ENCODE measurements around the gene PTGES3.
A peak's percentile ranks its signal among the peaks of the same experiment; 100 is the strongest.
"Not testable (repeated sequence)": the region's sequence is repeated elsewhere in the genome, so short reads cannot be mapped to it uniquely, and the experiment has no call there.

The PTGES3 gene

GRCh38 chr12:56704522-56704921 lies 16.4 kb upstream of the PTGES3 start:
- not testable (repeated sequence) for DNase-seq

GRCh38 chr12:56699020-56699661 lies 11.1 kb upstream of the PTGES3 start:
- DNase-seq, result no peak

GRCh38 chr12:56695327-56696101 lies 7.4 kb upstream of the PTGES3 start:
- DNase-seq, result no peak

- DNase-seq, result no peak
Measured at GRCh38 chr12:56694161-56694560, 6.1 kb upstream of the PTGES3 start.

GRCh38 chr12:56688846-56689109 lies 694 bp upstream of the PTGES3 start:
- no peak for DNase-seq

- DNase-seq, result peak; percentile 48 to 66
Measured at GRCh38 chr12:56687223-56688128, 608 bp downstream of the PTGES3 start.

- DNase-seq, result no peak
Measured at GRCh38 chr12:56684745-56685359, 3.2 kb downstream of the PTGES3 start.

- DNase-seq, result no peak
Measured at GRCh38 chr12:56682323-56682722, 5.8 kb downstream of the PTGES3 start.

GRCh38 chr12:56679883-56680575 lies 8.1 kb downstream of the PTGES3 start:
- DNase-seq, result no peak

GRCh38 chr12:56678852-56679251 lies 9.2 kb downstream of the PTGES3 start:
- no peak for DNase-seq

GRCh38 chr12:56677680-56678079 lies 10.4 kb downstream of the PTGES3 start:
- no peak for DNase-seq

- no peak for DNase-seq
Measured at GRCh38 chr12:56676851-56677580, 11.1 kb downstream of the PTGES3 start.

- DNase-seq, result no peak
Measured at GRCh38 chr12:56671608-56672007, 16.5 kb downstream of the PTGES3 start.

GRCh38 chr12:56670836-56671235 lies 17.2 kb downstream of the PTGES3 start:
- no peak for DNase-seq

GRCh38 chr12:56668197-56668457 lies 20.0 kb downstream of the PTGES3 start:
- no peak for DNase-seq

GRCh38 chr12:56661979-56662638 lies 26.0 kb downstream of the PTGES3 start:
- no peak for DNase-seq

GRCh38 chr12:56661560-56661959 lies 26.5 kb downstream of the PTGES3 start:
- DNase-seq, result no peak

- no peak for DNase-seq
Measured at GRCh38 chr12:56658921-56659320, 29.2 kb downstream of the PTGES3 start.

- no peak for DNase-seq
Measured at GRCh38 chr12:56657416-56658379, 30.4 kb downstream of the PTGES3 start.

- not testable (repeated sequence) for DNase-seq
Measured at GRCh38 chr12:56653781-56654180, 34.3 kb downstream of the PTGES3 start.

All from stimulated activated CD4-positive, alpha-beta T cell treated with anti-CD3 and anti-CD28 coated beads, Interleukin-4, amount 100 ng/mL, for 4 hours (primary cell).